ENCODE results near the gene ITPRIP. TPM values are rescaled to one million over a fixed set of nuclear protein-coding genes. Genes with fewer than 3 reads are reported as not detected.

ITPRIP gene
- total RNA-seq, 1 donor from 2014 or later = 4.2 TPM

DNA sequence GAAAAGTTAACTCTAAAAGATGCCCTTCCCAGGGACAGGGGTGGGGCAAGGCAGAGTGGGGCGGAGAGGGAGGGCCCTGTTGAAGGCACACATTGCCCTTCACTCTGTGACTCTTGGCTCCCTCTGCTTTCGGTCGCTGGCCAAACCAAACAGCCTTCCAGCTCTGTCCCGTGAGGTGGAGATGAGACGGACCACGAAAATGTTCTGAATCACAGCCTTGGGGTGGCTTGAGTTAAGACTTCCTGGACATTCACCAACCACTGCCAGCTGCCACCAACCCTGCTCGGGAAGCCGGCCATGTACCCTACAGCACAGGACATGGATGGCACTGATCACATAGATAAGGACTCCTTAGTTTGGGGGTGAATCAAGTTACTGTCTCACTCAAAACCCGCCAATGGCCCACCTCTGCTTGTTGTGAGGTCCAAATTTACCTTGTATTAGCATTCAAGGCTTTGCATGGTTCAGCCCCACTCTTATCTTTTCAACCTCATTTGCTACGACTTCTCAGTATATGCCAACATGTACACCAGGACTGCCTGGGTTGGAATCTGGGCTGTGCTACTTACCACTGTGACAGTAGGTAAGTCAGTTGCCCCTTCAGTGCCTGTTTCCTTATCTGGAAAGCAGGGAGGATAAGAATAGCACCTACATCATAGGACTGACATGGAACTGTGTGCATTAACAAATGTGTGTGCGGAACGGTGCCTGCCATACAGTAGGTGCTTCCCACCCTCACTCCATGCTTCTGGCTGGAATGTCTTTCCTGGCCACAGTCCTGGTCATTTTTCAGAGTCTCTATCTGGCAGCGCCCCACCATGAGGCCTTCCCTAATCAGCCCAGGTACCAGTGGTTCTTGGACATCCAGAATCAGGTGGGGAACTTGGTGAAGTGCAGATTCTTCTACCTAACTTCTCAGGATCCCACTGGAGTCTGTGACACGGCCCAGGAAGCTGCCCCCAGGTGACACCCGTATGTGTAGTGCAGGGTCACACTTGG, 28.0 kb downstream of the ITPRIP start:
- Histone ChIP-seq H3K27ac (ENCODE audit: low read depth, low read length) (peak overlapping the region; percentile 87), H3K9ac (ENCODE audit: low read depth in 1 of 3, low read length in 3 of 3) (peak overlapping the region in 2 of 3 donors; percentile 47 to 64), H3K36me3 (ENCODE audit: control insufficient read depth in 3 of 3, insufficient read depth in 3 of 3, low read length in 3 of 3) (peaks cover 23 to 27% (median 26%) of the 10 kb centered on the region in 3 donors), H3K4me1 (ENCODE audit: control insufficient read depth in 3 of 3, insufficient read depth in 3 of 3, low read length in 3 of 3) (peaks cover 22 to 47% (median 44%) of the 10 kb centered on the region in 3 donors), H3K9me3 (ENCODE audit: control insufficient read depth in 3 of 3, low read length in 3 of 3) (no peaks in the 10 kb centered on the region), H3K27me3 (ENCODE audit: control insufficient read depth in 3 of 3, insufficient read depth in 3 of 3, low read length in 3 of 3) (no peaks in the 10 kb centered on the region), H3K4me3 (ENCODE audit: low read length in 3 of 3) (peak overlapping the region in 2 of 3 donors; percentile 41 to 57)

DNA sequence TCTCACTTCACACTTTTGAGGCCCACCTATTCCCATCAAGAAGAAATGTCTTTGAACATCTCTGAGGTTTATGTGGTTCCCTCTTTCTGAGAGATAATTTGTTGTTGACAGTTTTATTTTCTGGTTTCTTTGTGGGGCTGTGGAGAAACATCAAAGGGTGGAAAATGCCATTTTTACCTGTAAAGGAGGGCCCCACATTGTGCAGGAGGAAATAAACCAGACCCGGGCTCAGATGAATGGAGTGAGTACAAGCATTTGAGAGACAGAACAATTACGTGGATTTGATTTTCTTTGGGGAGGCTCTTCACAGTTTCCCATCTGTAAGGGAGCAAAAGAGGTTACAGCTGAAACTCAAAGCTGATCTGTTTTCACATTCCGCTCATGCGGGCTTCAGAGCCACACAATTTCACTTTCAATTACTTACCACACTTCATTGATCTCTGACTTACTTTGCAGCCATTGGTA, 29.8 kb downstream of the ITPRIP start:
- no peaks in the 10 kb centered on the region for H3K9me3 ChIP-seq (ENCODE audit: control insufficient read depth in 3 of 3, low read length in 3 of 3)
- peaks cover 5 to 9% (median 8%) of the 10 kb centered on the region in 3 donors for H3K36me3 ChIP-seq (ENCODE audit: control insufficient read depth in 3 of 3, insufficient read depth in 3 of 3, low read length in 3 of 3)
- no peak overlapping the region for H3K27ac ChIP-seq (ENCODE audit: low read depth, low read length)
- H3K4me1 ChIP-seq (ENCODE audit: control insufficient read depth in 3 of 3, insufficient read depth in 3 of 3, low read length in 3 of 3) = peaks cover 33 to 64% (median 61%) of the 10 kb centered on the region in 3 donors
- no peak overlapping the region for H3K4me3 ChIP-seq (ENCODE audit: low read length in 3 of 3)
- H3K27me3 ChIP-seq (ENCODE audit: control insufficient read depth in 3 of 3, insufficient read depth in 3 of 3, low read length in 3 of 3) = no peaks in the 10 kb centered on the region
- no peak overlapping the region for H3K9ac ChIP-seq (ENCODE audit: low read depth in 1 of 3, low read length in 3 of 3)

DNA sequence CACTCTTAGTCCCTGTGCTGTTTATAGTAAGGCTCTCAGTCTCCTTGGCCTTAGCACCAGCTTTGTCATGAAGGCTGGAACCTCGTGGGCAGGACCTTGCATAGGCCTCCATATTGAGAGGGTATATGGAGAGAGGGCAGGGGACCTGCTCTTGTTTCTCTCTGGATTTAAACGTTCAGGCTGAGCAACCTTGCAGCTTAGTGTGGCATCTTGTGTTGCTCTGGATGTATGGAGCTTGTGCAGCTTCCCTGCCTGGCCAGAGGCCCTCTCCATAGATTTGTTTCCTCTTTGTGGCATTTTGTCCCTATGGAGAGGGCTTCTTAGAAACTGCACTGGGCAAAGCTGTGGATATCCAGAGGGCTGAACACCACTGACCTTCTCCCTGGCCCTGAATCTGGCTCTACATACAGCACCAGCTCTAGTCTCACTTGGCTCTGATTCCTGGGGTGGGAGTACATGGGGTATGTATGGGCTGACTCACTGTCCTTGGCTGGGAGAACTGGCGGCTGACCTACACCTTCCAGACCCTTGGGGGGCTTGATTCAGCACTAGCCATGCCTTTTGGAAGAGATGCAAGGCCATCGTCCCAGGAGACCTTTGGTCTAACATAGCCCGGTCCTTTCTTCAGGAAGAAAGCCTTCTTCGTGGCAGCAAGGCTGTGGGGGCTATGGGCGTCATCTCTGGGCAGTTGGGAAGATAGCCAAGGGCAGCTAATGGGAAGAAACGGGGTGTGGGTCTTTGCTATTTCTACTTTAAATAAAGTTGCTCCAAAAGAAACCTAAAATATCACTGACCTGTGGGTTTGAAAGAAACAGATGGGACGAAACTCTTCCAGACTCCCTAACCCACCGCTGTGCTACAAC, 30.5 kb downstream of the ITPRIP start:
- H3K4me1 ChIP-seq (ENCODE audit: control insufficient read depth in 3 of 3, insufficient read depth in 3 of 3, low read length in 3 of 3) = peaks cover 33 to 64% (median 61%) of the 10 kb centered on the region in 3 donors
- H3K27ac ChIP-seq (ENCODE audit: low read depth, low read length) = no peak overlapping the region
- no peak overlapping the region for H3K9ac ChIP-seq (ENCODE audit: low read depth in 1 of 3, low read length in 3 of 3)
- H3K27me3 ChIP-seq (ENCODE audit: control insufficient read depth in 3 of 3, insufficient read depth in 3 of 3, low read length in 3 of 3) = no peaks in the 10 kb centered on the region
- H3K9me3 ChIP-seq (ENCODE audit: control insufficient read depth in 3 of 3, low read length in 3 of 3) = no peaks in the 10 kb centered on the region
- H3K36me3 ChIP-seq (ENCODE audit: control insufficient read depth in 3 of 3, insufficient read depth in 3 of 3, low read length in 3 of 3) = peaks cover 0 to 2% (median 1%) of the 10 kb centered on the region in 3 donors
- no peak overlapping the region for H3K4me3 ChIP-seq (ENCODE audit: low read length in 3 of 3)

DNA sequence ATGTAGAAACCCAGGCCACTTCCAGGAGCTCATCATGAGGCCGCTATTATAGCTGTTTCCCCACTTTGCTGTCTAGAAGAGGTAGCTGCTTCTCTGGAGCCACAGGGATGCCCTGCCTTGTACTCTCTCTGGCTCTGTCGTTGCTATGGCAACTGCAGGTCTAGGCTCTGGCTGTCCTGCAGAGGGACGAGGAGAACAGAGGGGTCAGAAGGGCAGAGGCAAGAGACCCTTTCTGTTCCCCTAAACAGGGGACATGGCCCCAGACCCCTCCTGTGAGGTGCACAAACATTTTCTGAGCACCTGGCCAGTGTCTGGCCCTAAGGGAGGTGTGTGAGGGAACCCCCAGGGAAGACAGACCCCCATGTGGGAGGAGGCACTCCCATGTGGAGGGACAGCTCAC, 31.4 kb downstream of the ITPRIP start:
- Histone ChIP-seq H3K27ac (ENCODE audit: low read depth, low read length) (no peak overlapping the region), H3K36me3 (ENCODE audit: control insufficient read depth in 3 of 3, insufficient read depth in 3 of 3, low read length in 3 of 3) (no peaks in the 10 kb centered on the region), H3K4me3 (ENCODE audit: low read length in 3 of 3) (peak overlapping the region in 1 of 3 donors; percentile 17), H3K4me1 (ENCODE audit: control insufficient read depth in 3 of 3, insufficient read depth in 3 of 3, low read length in 3 of 3) (peaks cover 33 to 64% (median 61%) of the 10 kb centered on the region in 3 donors), H3K27me3 (ENCODE audit: control insufficient read depth in 3 of 3, insufficient read depth in 3 of 3, low read length in 3 of 3) (no peaks in the 10 kb centered on the region), H3K9me3 (ENCODE audit: control insufficient read depth in 3 of 3, low read length in 3 of 3) (no peaks in the 10 kb centered on the region), H3K9ac (ENCODE audit: low read depth in 1 of 3, low read length in 3 of 3) (no peak overlapping the region)

DNA sequence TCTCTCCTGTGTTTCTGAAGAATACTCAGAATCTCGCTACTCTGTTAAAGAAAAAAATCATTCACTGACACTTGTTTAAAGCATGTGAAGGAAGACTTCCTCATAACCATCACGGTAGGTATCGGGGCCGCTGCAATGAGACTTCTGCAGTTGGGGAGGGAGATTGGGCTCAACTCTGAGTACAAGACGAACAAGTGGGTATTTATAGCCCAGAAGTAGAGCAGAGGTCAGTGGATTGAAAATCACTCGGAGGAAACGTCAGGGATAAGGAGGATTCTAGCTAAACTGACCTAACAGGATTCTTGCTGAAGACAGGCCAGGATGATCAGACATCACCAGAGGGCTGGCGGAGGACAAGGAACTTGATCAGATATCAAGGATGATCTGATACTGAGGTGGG, 33.3 kb downstream of the ITPRIP start:
- H3K9me3 ChIP-seq (ENCODE audit: control insufficient read depth in 3 of 3, low read length in 3 of 3) = no peaks in the 10 kb centered on the region
- peak overlapping the region; percentile 59 for H3K27ac ChIP-seq (ENCODE audit: low read depth, low read length)

DNA sequence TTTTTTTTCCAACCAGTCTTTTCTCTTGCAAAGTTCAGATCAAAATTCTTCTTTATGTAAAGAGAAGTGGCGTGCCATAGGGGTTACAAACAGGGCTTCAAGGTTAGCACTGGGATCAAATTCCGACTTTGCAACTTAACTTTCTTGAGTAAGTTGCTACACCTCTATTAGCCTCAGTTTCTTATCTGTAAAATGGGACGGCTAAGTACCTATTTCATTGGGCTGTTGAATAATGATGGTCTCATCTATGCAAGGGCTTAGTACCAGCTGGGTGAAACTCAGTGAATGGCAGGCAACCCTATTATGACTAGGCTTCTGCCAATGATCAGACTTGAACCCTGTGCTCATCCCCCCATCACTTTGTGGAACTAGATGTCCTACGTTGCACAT, 33.9 kb downstream of the ITPRIP start:
- Histone ChIP-seq H3K9me3 (ENCODE audit: control insufficient read depth in 3 of 3, low read length in 3 of 3) (no peaks in the 10 kb centered on the region), H3K4me1 (ENCODE audit: control insufficient read depth in 3 of 3, insufficient read depth in 3 of 3, low read length in 3 of 3) (peaks cover 31 to 63% (median 63%) of the 10 kb centered on the region in 3 donors), H3K27ac (ENCODE audit: low read depth, low read length) (no peak overlapping the region), H3K36me3 (ENCODE audit: control insufficient read depth in 3 of 3, insufficient read depth in 3 of 3, low read length in 3 of 3) (no peaks in the 10 kb centered on the region), H3K4me3 (ENCODE audit: low read length in 3 of 3) (peak overlapping the region in 1 of 3 donors; percentile 27), H3K27me3 (ENCODE audit: control insufficient read depth in 3 of 3, insufficient read depth in 3 of 3, low read length in 3 of 3) (no peaks in the 10 kb centered on the region), H3K9ac (ENCODE audit: low read depth in 1 of 3, low read length in 3 of 3) (no peak overlapping the region)

More for the DNA sequence above, 33.3 kb downstream of the ITPRIP start:
- Histone ChIP-seq H3K4me3 (ENCODE audit: low read length in 3 of 3) (peak overlapping the region in 2 of 3 donors; percentile 25 to 27), H3K27me3 (ENCODE audit: control insufficient read depth in 3 of 3, insufficient read depth in 3 of 3, low read length in 3 of 3) (no peaks in the 10 kb centered on the region), H3K36me3 (ENCODE audit: control insufficient read depth in 3 of 3, insufficient read depth in 3 of 3, low read length in 3 of 3) (no peaks in the 10 kb centered on the region), H3K4me1 (ENCODE audit: control insufficient read depth in 3 of 3, insufficient read depth in 3 of 3, low read length in 3 of 3) (peaks cover 34 to 65% (median 62%) of the 10 kb centered on the region in 3 donors), H3K9ac (ENCODE audit: low read depth in 1 of 3, low read length in 3 of 3) (peak overlapping the region; percentile 3 to 61 (median 11))

DNA sequence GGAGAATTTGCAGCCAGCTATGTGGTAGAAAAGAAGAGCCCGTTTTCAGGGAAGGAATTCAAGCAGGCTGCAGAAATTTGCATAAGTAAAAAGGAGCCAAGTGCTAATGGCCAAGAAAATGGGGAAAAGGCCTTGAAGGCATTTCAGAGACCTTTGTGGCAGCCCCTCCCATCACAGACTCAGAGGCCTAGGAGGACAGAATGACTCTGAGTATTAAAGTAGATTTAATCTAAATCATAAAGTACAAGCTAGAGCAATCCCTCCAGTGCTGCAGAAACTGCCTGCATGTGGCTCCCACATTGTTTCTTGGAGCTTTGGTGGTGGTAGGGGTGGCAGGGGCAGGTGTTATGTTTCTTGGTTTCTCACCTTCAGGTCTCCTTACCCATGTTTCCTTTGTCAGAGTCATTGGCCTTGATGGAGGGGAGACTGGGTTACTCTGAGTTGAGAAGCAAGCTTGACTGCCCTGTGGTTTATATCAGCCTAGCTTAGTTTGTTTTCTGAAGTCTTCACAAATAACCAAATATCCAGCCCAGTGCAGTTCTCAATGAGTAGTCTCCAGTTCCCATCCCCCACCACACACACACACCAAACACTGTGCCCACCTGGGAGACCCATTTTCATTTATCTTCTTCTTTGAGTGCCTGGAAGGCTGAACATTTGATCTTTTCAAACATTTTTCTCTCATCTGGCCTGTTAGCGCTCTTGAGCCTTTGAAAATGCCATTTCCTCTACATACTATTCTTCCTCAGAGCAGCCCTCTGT, 34.5 kb downstream of the ITPRIP start:
- Histone ChIP-seq H3K4me1 (ENCODE audit: control insufficient read depth in 3 of 3, insufficient read depth in 3 of 3, low read length in 3 of 3) (peaks cover 35 to 63% (median 62%) of the 10 kb centered on the region in 3 donors), H3K27ac (ENCODE audit: low read depth, low read length) (no peak overlapping the region), H3K4me3 (ENCODE audit: low read length in 3 of 3) (no peak overlapping the region)

DNA sequence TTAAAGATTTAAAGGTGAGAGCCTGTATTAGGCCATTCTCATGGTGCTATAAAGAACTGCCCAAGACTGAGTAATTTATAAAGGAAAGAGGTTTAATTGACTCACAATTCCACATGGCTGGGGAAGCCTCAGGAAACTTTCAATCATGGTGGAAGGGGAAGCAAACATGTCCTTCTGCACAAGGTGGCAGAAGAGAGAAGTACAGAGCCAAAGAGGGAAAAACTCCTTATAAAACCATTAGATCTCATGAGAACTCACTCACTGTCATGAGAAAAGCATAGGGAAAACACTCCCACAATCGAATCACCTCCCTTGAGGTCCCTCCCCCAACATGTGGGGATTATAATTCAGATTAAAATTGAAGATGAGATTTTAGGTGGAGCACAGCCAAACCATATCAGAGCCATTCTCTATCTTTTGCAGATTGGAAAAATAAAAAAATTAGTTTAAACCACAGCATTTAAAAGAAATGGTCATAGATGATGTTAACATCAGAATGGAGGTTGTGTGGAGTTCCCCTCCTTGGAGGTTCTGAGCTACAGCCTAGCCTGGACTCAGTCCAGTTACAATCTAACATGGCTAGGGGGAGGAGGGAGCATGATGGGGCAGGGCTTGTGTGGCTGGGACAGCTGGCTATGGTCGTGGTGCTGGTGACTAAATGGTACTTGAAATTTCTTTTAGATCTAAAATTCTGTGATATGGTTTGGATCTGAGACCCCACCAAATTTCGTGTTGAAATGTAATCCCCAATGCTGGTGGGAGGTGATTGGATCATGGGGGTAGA, 36.2 kb downstream of the ITPRIP start:
- no peak overlapping the region for H3K9ac ChIP-seq (ENCODE audit: low read depth in 1 of 3, low read length in 3 of 3)
- H3K27me3 ChIP-seq (ENCODE audit: control insufficient read depth in 3 of 3, insufficient read depth in 3 of 3, low read length in 3 of 3) = no peaks in the 10 kb centered on the region
- no peak overlapping the region for H3K27ac ChIP-seq (ENCODE audit: low read depth, low read length)
- H3K9me3 ChIP-seq (ENCODE audit: control insufficient read depth in 3 of 3, low read length in 3 of 3) = no peaks in the 10 kb centered on the region
- H3K4me3 ChIP-seq (ENCODE audit: low read length in 3 of 3) = no peak overlapping the region
- H3K36me3 ChIP-seq (ENCODE audit: control insufficient read depth in 3 of 3, insufficient read depth in 3 of 3, low read length in 3 of 3) = no peaks in the 10 kb centered on the region
- peaks cover 35 to 54% (median 53%) of the 10 kb centered on the region in 3 donors for H3K4me1 ChIP-seq (ENCODE audit: control insufficient read depth in 3 of 3, insufficient read depth in 3 of 3, low read length in 3 of 3)

More for the DNA sequence above, 34.5 kb downstream of the ITPRIP start:
- Histone ChIP-seq H3K36me3 (ENCODE audit: control insufficient read depth in 3 of 3, insufficient read depth in 3 of 3, low read length in 3 of 3) (no peaks in the 10 kb centered on the region), H3K27me3 (ENCODE audit: control insufficient read depth in 3 of 3, insufficient read depth in 3 of 3, low read length in 3 of 3) (no peaks in the 10 kb centered on the region), H3K9me3 (ENCODE audit: control insufficient read depth in 3 of 3, low read length in 3 of 3) (no peaks in the 10 kb centered on the region), H3K9ac (ENCODE audit: low read depth in 1 of 3, low read length in 3 of 3) (no peak overlapping the region)
